Activated CD4-positive, alpha-beta memory T cell treated with anti-CD3 and anti-CD28 coated beads for 36 hours (primary cell): ENCODE data around the gene CAPN10. TPM values are rescaled to one million over a fixed set of nuclear protein-coding genes. Genes with fewer than 3 reads are reported as not detected.

Experiments
- CTCF ChIA-PET: fragments of 350-600 bp; sonication (Branson Sonifier 250); formaldehyde crosslinking; loops from one replicate; lab custom pipeline; 2021; ENCODE audit warnings: antibody characterized with exemption, inconsistent platforms; lab: Charles Lee
- POLR2A ChIA-PET: fragments of 350-600 bp; sonication (Branson Sonifier 250); formaldehyde crosslinking; loops from one replicate; lab custom pipeline; 2021; ENCODE audit warnings: antibody characterized with exemption; lab: Charles Lee
- DNase-seq: peaks from one replicate; pipeline ENCODE4 v3.0.0-alpha.2; 2020
- H3K27ac Mint-ChIP-seq: one replicate; pipeline ENCODE4 v1.8.0; 2021; ENCODE audit warnings: mixed read lengths
- H3K27me3 Mint-ChIP-seq: one replicate; pipeline ENCODE4 v1.8.0; 2021; ENCODE audit warnings: mixed read lengths
- H3K36me3 Mint-ChIP-seq: one replicate; pipeline ENCODE4 v1.8.0; 2021; ENCODE audit warnings: mixed read lengths
- H3K4me1 Mint-ChIP-seq: one replicate; pipeline ENCODE4 v1.8.0; 2021; ENCODE audit warnings: low read depth, mixed read lengths
- H3K4me3 Mint-ChIP-seq: one replicate; pipeline ENCODE4 v1.8.0; 2021; ENCODE audit warnings: mild to moderate bottlenecking, mixed read lengths
- H3K9me3 Mint-ChIP-seq: one replicate; pipeline ENCODE4 v1.8.0; 2021; ENCODE audit warnings: mixed read lengths
- intact Hi-C: fragments of 100-400 bp; cut with micrococcal nuclease; formaldehyde crosslinking; loops from one replicate; pipeline ENCODE4 v1.15.1; 2023
- total RNA-seq, 2 experiments: library from RNA; stranded (reverse); gene quantifications; one replicate each; pipeline ENCODE4 v1.2.3, GENCODE V29; 2021

The CAPN10 gene
- total RNA-seq, 2 experiments from 2014 or later, result 32.6 to 33.9 TPM

DNA sequence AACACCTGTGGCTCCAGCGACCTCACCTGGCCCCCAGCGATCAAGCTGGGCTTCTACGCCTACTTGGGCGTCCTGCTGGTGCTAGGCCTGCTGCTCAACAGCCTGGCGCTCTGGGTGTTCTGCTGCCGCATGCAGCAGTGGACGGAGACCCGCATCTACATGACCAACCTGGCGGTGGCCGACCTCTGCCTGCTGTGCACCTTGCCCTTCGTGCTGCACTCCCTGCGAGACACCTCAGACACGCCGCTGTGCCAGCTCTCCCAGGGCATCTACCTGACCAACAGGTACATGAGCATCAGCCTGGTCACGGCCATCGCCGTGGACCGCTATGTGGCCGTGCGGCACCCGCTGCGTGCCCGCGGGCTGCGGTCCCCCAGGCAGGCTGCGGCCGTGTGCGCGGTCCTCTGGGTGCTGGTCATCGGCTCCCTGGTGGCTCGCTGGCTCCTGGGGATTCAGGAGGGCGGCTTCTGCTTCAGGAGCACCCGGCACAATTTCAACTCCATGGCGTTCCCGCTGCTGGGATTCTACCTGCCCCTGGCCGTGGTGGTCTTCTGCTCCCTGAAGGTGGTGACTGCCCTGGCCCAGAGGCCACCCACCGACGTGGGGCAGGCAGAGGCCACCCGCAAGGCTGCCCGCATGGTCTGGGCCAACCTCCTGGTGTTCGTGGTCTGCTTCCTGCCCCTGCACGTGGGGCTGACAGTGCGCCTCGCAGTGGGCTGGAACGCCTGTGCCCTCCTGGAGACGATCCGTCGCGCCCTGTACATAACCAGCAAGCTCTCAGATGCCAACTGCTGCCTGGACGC lies 43.6 kb downstream of the CAPN10 start:
- POLR2A ChIA-PET, result no interaction called here
- CTCF ChIA-PET, result no interaction called here
- no peak overlapping the region for H3K4me3 Mint-ChIP-seq
- no peaks in the 10 kb centered on the region for H3K36me3 Mint-ChIP-seq
- no peak overlapping the region for H3K27ac Mint-ChIP-seq
- peaks cover 20% of the 10 kb centered on the region for H3K9me3 Mint-ChIP-seq
- no peaks in the 10 kb centered on the region for H3K27me3 Mint-ChIP-seq
- H3K4me1 Mint-ChIP-seq, result peaks cover 16% of the 10 kb centered on the region
- intact Hi-C loops, result loop anchor here (5.0 kb wide), 1 partner anchor 43 kb away; the partner anchor contains the start of gene CAPN10
- DNase-seq, result peak; percentile 5

- ChIA-PET POLR2A (no interaction called here), CTCF (no interaction called here)
- no peak overlapping the region for H3K4me3 Mint-ChIP-seq
- DNase-seq, result peak; percentile 3
- H3K27ac Mint-ChIP-seq, result no peak overlapping the region
- H3K36me3 Mint-ChIP-seq, result no peaks in the 10 kb centered on the region
- H3K27me3 Mint-ChIP-seq, result no peaks in the 10 kb centered on the region
- peaks cover 20% of the 10 kb centered on the region for H3K9me3 Mint-ChIP-seq
- peaks cover 11% of the 10 kb centered on the region for H3K4me1 Mint-ChIP-seq
- intact Hi-C loops, result no loop called here
Observed at GRCh38 chr2:240630771-240631547, 44.4 kb downstream of the CAPN10 start.

DNA sequence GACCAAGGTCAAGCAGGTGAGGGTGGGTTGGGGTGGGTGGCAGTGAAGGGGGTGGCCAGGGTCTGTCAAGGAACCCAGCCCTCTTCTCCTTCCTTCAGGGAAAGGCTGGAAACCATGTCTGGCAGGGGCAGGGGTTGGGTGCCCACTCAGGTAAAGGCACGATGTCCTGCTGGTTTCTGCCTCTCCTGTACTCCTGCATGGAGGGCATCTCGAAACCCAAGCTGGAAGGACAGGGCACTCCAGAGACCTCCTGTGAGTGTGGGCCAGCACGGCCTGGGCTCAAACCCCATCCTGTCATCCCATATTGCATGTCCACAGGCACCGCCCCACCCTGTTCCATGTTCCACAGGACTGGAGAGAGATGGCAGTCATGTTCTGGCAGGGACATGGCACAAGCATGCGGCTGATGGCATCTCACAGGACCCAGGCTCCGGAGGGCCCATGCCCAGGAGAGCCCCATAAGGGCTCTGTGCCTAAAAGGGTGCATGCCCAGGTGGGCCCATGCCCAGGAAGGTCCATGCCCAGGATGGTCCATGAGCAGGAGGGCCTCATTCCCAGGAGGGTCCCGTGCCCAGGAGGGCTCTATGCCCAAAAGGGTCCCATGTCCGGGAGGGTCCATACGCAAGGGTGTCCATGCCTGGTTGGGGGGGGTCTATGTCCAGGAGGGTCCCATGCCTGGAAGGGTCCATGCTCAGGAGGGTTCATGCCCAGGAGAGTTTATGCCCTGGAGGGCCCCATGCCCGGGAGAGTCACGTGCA lies 45.2 kb downstream of the CAPN10 start:
- intact Hi-C loops, result no loop called here
- CTCF ChIA-PET, result no interaction called here
- Mint-ChIP-seq H3K27ac (no peak overlapping the region), H3K9me3 (peaks cover 20% of the 10 kb centered on the region), H3K4me3 (no peak overlapping the region), H3K4me1 (peaks cover 7% of the 10 kb centered on the region), H3K27me3 (no peaks in the 10 kb centered on the region), H3K36me3 (no peaks in the 10 kb centered on the region)
- POLR2A ChIA-PET, result no interaction called here
- peak; percentile 4 for DNase-seq

DNA sequence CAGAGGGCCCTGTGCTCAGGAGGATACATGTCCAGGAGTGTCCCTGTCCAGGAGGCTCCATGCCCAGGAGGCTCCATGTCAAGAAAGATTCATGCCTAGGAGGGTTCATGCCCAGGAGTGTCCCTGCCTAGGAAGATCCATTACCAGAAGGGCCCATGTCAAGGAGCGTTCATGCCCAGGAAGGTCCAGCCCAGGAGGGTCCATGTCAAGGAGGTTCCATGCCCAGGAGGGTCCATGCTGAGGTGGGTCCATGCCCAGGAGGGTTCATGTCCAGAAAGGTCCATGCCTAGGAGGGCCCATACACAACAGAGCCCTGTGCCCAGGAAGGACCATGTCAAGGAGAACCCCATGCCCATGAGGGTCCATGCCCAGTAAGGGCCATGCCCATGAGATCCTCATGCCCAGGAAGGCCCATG lies 45.8 kb downstream of the CAPN10 start:
- peaks cover 20% of the 10 kb centered on the region for H3K9me3 Mint-ChIP-seq

DNA sequence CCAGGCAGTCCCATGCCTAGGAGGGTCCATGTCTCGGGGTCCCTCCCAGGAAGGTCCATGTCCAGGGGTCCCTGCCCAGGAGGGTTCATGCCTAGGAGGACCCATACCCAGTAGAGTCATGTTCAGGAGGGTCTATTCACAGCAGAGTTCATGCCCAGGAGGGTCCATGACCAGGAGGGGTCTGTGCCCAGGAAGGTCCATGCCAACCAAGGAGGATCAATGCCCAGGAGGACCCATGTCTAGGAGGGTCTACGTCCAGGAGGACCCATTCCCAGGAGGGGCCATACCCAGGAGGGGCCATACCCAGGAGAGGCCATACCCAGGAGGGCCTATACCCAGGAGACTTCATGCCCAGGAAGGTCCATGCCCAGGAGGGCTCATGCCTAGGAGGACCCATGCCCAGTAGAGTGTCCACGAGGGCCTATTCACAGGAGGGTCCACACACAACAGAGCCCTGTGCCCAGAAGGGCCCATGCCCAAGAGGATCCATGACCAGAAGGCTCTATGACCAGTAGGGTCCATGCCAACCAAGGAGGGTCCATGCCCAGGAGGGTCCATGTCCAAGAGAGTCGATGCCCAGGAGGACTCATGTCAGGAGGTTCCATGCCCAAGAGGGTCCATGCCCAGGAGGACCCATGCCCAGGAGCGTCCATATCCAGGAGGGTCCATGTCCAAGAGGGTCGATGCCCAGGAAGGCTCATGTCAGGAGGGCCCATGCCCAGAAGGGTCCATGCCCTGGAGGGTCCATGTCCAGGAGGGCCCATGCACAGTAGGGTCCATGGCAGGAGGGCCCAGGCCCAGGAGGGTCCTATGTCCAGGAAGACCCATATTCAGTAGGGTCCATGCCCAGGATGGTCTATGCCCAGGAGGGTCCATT lies 48.8 kb downstream of the CAPN10 start:
- Mint-ChIP-seq H3K4me1 (no peaks in the 10 kb centered on the region), H3K27ac (no peak overlapping the region), H3K36me3 (no peaks in the 10 kb centered on the region), H3K4me3 (no peak overlapping the region), H3K27me3 (no peaks in the 10 kb centered on the region), H3K9me3 (peaks cover 20% of the 10 kb centered on the region)
- DNase-seq, result no peak
- intact Hi-C loops, result no loop called here
- ChIA-PET CTCF (no interaction called here), POLR2A (no interaction called here)

More for the DNA sequence above, 45.8 kb downstream of the CAPN10 start:
- Mint-ChIP-seq H3K27ac (no peak overlapping the region), H3K36me3 (no peaks in the 10 kb centered on the region), H3K27me3 (no peaks in the 10 kb centered on the region), H3K4me1 (peaks cover under 1% of the 10 kb centered on the region), H3K4me3 (no peak overlapping the region)
- POLR2A ChIA-PET, result no interaction called here
- intact Hi-C loops, result no loop called here
- CTCF ChIA-PET, result no interaction called here
- peak; percentile 3 for DNase-seq

DNA sequence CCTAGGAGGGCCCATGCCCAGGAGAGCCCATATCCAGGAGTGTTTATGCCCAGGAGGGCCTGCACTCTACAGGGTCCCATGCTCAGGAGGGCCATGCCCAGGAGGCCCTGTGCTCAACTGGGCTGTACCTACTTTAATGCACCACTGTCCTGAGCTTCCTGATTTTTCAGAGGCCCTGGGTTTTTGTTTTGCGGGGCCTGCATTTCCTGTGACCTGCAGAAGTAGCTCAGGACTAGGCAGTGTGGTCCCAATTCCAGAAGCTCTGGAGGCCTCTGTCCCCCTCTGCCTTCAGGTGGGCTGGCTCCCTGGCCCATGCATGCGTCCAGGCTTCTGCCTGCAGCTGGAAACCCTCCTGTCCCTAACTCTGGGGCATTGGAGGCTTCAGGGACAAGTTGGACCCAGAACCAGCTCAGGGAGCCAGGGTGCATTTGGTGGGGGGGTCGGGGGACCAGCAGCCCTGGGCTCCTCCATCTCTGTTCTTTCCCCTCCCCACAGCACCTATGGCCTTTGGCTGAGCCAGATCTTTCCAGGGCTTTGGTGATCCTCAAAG lies 49.5 kb downstream of the CAPN10 start:
- ChIA-PET POLR2A (no interaction called here), CTCF (no interaction called here)
- Mint-ChIP-seq H3K36me3 (no peaks in the 10 kb centered on the region), H3K9me3 (peaks cover 20% of the 10 kb centered on the region), H3K4me1 (no peaks in the 10 kb centered on the region), H3K27me3 (no peaks in the 10 kb centered on the region), H3K27ac (no peak overlapping the region), H3K4me3 (no peak overlapping the region)
- intact Hi-C loops, result no loop called here
- DNase-seq, result no peak

DNA sequence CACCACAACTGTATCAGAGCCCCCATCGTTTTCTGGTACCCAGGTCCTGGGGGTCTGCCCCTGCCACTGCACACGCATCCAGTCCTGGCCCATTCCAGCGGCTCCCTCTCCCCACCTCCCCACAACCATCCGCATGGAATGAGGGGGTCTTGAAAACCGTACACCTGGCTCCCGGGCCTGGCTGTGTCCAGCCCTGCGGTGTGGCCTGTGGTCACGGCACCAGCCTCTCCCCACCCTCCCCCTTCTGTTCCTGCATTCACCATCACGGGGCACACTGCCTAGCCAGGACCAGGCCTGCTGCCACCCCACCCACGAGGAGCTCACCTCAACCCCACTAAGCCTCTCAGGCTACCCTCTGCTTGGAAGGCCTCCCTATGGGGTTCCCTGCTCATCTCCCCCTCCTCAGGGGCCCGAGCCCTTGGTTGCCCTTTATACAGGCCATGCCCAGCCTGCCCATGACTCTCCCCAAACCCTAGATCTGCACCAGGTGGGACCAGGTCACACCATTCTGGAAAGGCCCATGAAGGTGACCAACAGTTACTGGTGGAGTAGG lies 50.1 kb downstream of the CAPN10 start:
- H3K9me3 Mint-ChIP-seq, result peaks cover 20% of the 10 kb centered on the region
- no peaks in the 10 kb centered on the region for H3K4me1 Mint-ChIP-seq
- no peaks in the 10 kb centered on the region for H3K36me3 Mint-ChIP-seq
- ChIA-PET POLR2A (no interaction called here), CTCF (no interaction called here)
- intact Hi-C loops, result no loop called here
- no peak overlapping the region for H3K4me3 Mint-ChIP-seq
- no peaks in the 10 kb centered on the region for H3K27me3 Mint-ChIP-seq
- H3K27ac Mint-ChIP-seq, result no peak overlapping the region
- no peak for DNase-seq

GRCh38 chr2:240637116-240637900 lies 50.8 kb downstream of the CAPN10 start:
- no peak for DNase-seq
- Mint-ChIP-seq H3K9me3 (peaks cover 20% of the 10 kb centered on the region), H3K36me3 (no peaks in the 10 kb centered on the region), H3K27ac (no peak overlapping the region), H3K4me1 (no peaks in the 10 kb centered on the region), H3K4me3 (no peak overlapping the region), H3K27me3 (no peaks in the 10 kb centered on the region)
- ChIA-PET CTCF (no interaction called here), POLR2A (no interaction called here)
- intact Hi-C loops, result no loop called here

DNA sequence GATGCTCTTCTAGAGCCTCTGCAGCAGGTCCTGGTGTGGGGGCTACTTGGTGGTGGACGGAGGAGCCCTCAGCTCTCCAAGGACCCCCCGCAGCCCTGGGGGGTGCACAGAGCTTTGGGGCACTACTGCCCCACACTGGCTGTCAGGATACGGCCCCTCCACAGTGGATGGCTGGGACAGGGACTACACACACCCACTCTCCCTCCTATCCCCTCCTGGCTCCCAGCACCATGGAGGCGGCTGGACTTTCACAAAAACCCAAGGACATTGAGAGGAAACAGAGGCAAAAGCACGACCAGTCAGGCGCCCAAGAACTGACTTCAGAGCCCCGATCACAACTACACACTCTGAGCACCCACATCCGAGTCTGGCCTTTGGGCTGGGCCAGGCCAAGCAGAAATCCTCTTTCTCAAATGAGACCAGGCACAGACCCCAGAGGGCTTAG lies 51.4 kb downstream of the CAPN10 start:
- POLR2A ChIA-PET, result no interaction called here
- no peaks in the 10 kb centered on the region for H3K27me3 Mint-ChIP-seq

DNA sequence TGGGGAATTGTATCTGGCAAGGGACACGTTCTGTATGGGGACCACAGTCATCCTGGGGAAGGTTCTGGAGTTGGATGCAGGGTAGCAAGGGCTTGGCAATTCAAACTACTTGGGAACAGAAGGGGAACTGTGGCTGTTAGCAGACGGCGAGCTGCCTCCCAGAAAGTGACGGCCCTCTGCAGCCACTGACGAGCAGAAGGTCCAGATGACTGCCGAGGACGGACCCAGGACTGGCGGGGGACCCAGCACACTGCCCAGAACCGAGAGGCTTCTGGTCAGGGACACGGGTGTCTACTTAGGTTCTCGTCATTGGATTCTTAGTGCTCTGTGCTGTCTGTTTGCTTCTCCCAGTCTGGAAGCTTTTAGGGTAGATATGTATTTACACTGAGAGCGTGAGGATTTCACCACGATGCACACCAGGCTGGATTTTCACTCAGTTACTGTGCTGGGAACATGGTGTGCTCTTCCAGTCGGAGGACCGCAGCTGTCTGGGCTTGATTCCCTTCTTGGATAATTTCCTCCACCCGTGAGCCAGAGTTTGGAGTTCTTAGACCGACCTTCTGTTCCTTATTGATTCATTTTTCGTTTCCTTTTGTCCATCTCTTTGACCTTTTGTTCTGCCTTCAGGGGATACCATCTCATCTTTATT lies 52.1 kb downstream of the CAPN10 start:
- Mint-ChIP-seq H3K4me3 (no peak overlapping the region), H3K27me3 (no peaks in the 10 kb centered on the region), H3K9me3 (peaks cover 10% of the 10 kb centered on the region), H3K4me1 (no peaks in the 10 kb centered on the region), H3K27ac (no peak overlapping the region), H3K36me3 (no peaks in the 10 kb centered on the region)
- intact Hi-C loops, result no loop called here
- ChIA-PET POLR2A (no interaction called here), CTCF (no interaction called here)
- no peak for DNase-seq

More for the DNA sequence above, 51.4 kb downstream of the CAPN10 start:
- H3K4me1 Mint-ChIP-seq, result no peaks in the 10 kb centered on the region
- H3K4me3 Mint-ChIP-seq, result no peak overlapping the region
- intact Hi-C loops, result no loop called here
- no peak for DNase-seq
- peaks cover 17% of the 10 kb centered on the region for H3K9me3 Mint-ChIP-seq
- no peaks in the 10 kb centered on the region for H3K36me3 Mint-ChIP-seq
- no peak overlapping the region for H3K27ac Mint-ChIP-seq
- CTCF ChIA-PET, result no interaction called here
